ENCODE data around the gene FRAS1.

FRAS1 gene

GRCh38 chr4:78571804-78572203 lies 514.7 kb downstream of the FRAS1 start:
- no peak for DNase-seq

- no peak for DNase-seq
Observed at GRCh38 chr4:78578674-78579425, 521.7 kb downstream of the FRAS1 start.

DNA sequence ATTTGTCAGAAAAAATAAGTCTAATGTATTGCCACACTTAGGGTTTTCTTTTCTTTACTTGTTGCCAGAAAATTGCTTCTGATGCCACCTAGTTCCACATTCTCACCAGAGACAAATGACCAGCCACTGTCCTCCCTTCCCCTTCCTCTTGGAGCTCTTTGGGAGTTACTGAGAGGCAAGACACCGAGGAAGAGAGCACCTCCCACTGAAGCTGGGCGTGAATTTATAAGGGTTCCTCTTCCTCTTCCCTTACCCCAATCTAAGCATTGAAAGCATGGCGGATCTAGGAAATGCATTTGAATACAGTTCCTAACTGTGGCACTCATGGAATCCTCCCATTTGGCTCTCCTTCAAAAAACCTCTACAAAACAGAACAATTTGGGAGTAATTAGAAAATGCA lies 524.5 kb downstream of the FRAS1 start:
- no peak for DNase-seq

DNA sequence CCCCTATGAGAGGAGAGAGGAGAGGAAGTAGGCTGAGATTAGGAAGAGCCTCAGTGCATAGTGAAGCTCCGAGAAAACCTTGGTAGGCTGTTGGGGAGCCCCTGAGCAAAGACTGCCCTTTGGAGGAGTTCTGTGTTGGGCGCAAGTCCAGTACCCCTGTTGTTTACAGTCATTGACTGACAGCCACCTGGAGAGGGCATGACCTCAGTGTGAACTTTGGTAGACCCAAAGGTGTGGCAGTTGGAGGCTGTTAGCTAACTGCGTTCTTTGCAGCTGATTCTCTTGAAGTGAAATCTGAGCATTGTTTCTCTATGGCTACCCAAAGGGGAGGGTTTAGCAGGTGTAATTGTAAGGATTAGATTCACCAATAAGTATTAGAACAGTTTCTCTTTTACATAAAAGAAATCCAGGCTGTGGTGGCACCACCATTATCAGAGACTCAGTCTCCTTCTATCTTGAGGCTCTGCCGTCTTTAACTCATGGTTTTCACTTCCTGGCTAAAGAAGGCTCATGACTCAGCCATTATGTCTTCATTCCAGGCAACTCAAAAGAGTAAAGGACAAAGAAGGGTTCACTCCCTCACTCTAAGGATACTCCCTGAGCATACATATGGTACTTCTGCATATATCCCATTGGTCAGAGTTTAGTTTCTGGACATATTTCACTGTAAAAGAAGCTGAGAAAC lies 527.9 kb downstream of the FRAS1 start:
- no peak for DNase-seq

- DNase-seq = no peak
Observed at GRCh38 chr4:78585633-78586032, 528.5 kb downstream of the FRAS1 start.

GRCh38 chr4:78588894-78589545 lies 531.9 kb downstream of the FRAS1 start:
- no peak for DNase-seq

DNA sequence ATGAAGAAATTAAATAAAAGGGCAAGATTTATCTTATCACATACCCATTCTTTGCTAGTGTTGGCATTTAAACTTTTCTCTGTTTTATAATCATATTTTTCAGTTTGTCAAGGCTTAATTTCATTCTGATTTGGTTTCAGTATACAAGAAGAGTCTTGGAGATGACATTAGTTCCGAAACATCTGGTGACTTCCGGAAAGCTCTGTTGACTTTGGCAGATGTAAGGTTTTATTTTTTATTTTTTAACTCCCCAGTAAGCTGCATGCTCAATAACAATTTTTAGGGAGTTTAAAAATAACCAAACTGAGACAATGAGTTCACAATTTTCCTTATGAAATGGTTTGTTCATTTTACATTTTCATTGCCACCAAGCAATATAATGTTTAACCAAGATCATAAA lies 534.3 kb downstream of the FRAS1 start:
- DNase-seq = no peak

DNA sequence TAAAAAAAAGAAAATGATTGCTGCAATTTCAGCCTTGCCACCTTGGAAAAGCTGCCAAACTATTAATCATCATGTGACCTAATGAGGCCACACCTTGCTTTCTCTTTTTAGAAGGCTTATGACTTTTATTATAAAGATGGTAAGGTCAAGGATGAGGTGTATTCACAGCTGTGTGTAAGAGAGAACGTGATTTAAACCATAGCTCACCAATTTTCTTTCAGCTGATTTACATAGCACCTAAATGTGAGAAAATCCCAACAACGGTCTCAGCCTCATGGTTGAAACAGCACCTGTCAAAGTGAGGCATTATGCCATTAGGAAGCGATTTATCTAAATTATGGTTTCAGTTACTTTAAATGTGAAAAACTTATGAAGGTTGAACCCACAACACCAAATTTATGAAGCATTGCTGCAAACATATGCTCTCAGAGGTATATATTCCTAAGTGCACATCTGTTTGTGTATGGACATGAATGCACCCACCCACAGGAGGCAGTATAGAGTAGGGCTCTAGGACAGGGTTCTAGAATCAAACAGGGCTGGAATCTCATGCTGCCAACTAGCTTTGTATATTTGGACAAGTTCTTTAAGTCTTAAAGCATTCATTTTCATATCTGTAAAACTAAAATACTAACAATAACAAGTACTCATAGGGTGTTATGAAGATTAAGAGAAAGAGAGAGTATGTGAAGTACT lies 535.1 kb downstream of the FRAS1 start:
- DNase-seq = no peak
